K562 (cell line): ENCODE data around the gene OMP. TPM values are rescaled to one million over a fixed set of nuclear protein-coding genes. Genes with fewer than 3 reads are reported as not detected.

Source experiments
- CTCF ChIP-seq, 3 experiments: IDR thresholded peaks in 2 of 3; conservative IDR thresholded peaks in 1 of 3; 2 replicates each; pipeline ENCODE4 v1.5.1; 2011 to 2012; ENCODE audit warnings: low read length in 3 of 3, mild to moderate bottlenecking in 3 of 3, control low read depth in 2 of 3, improper control_type of control experiment in 1 of 3, inconsistent platforms in 1 of 3, low read depth in 1 of 3, mixed read lengths in 1 of 3, moderate library complexity in 1 of 3; ENCODE audit not compliant: insufficient read depth in 2 of 3
- FOXA3 ChIP-seq, 2 experiments: fragments of 450-650 bp in 1 of 2; sonication (generic) in 1 of 2; formaldehyde crosslinking; IDR thresholded peaks in 1 of 2; conservative IDR thresholded peaks in 1 of 2; 2 replicates each; pipeline versions ENCODE4 v1.4.0 to v1.8.0; 2020 to 2022; ENCODE audit warnings: mild to moderate bottlenecking in 2 of 2, missing genetic modification reagents in 1 of 2
- FOXO4 ChIP-seq: fragments of 450-650 bp; formaldehyde crosslinking; IDR thresholded peaks from 2 replicates; pipeline ENCODE4 v1.4.0; 2020; ENCODE audit warnings: mild to moderate bottlenecking, moderate library complexity
- HCFC1 ChIP-seq: IDR thresholded peaks from 2 replicates; pipeline ENCODE4 v1.6.1; 2012; ENCODE audit warnings: low read depth, low read length, improper control_type of control experiment
- KAT2B ChIP-seq: IDR thresholded peaks from one replicate; pipeline ENCODE4 v1.6.1; 2012; ENCODE audit warnings: low read depth, mild to moderate bottlenecking, control low read depth, inconsistent platforms, low read length, moderate library complexity
- MIER1 ChIP-seq: fragments of 450-650 bp; IDR thresholded peaks from 2 replicates; pipeline ENCODE4 v1.6.1; 2016; ENCODE audit warnings: antibody characterized with exemption, mild to moderate bottlenecking, low read depth
- NFRKB ChIP-seq: fragments of 450-650 bp; IDR thresholded peaks from 2 replicates; pipeline ENCODE4 v1.6.1; 2016; ENCODE audit warnings: low read depth
- POLR2B ChIP-seq: fragments of 450-650 bp; IDR thresholded peaks from 2 replicates; pipeline ENCODE4 v1.6.1; 2018; ENCODE audit warnings: low read depth; ENCODE audit not compliant: partially characterized antibody
- PPARD ChIP-seq: fragments of 250-450 bp; sonication (Bioruptor Pico); IDR thresholded peaks from 2 replicates; pipeline ENCODE4 v1.8.0; 2022; ENCODE audit warnings: inconsistent platforms, mild to moderate bottlenecking, moderate library complexity
- REST ChIP-seq, 2 experiments: fragments of 450-650 bp; formaldehyde crosslinking in 1 of 2; IDR thresholded peaks; 2 replicates each; pipeline versions ENCODE4 v1.4.0 to v1.6.1; 2014 to 2020; ENCODE audit warnings: mild to moderate bottlenecking in 2 of 2, borderline replicate concordance in 1 of 2, low read depth in 1 of 2
- SMARCA4 ChIP-seq: fragments of 450-650 bp; IDR thresholded peaks from 2 replicates; pipeline ENCODE4 v1.6.1; 2016
- SMARCC2 ChIP-seq: fragments of 450-650 bp; IDR thresholded peaks from 2 replicates; pipeline ENCODE4 v1.6.1; 2017; ENCODE audit warnings: antibody characterized with exemption, moderate library complexity, mild to moderate bottlenecking, low read depth
- SMARCE1 ChIP-seq: fragments of 450-650 bp; IDR thresholded peaks from 2 replicates; pipeline ENCODE4 v1.7.1; 2016; ENCODE audit warnings: mild to moderate bottlenecking
- SPI1 ChIP-seq: IDR thresholded peaks from 2 replicates; pipeline ENCODE4 v1.6.1; 2011; ENCODE audit warnings: low read depth, low read length, control low read depth, borderline replicate concordance
- YY1 ChIP-seq, 3 experiments: IDR thresholded peaks; 2 replicates each; pipeline ENCODE4 v1.6.1; 2011; ENCODE audit warnings: low read length in 2 of 3, mild to moderate bottlenecking in 2 of 3, moderate library complexity in 2 of 3, borderline replicate concordance in 1 of 3, control low read depth in 1 of 3, low read depth in 1 of 3; ENCODE audit not compliant: insufficient read depth in 3 of 3, insufficient replicate concordance in 2 of 3, control insufficient read depth in 1 of 3, insufficient read length in 1 of 3; ENCODE audit errors: extremely low read depth in 1 of 3
- ZNF140 ChIP-seq: fragments of 250-450 bp; sonication (Bioruptor Pico); IDR thresholded peaks from 2 replicates; pipeline ENCODE4 v1.8.0; 2021; ENCODE audit warnings: moderate library complexity, mild to moderate bottlenecking, inconsistent platforms
- polyA plus RNA-seq, 8 experiments: library from polyadenylated mRNA; depleted of rRNA in 4 of 8; stranded (reverse) in 5 of 8; unstranded in 3 of 8; fragments of >200 nt; fragmentation: Nextera tagmentation in 2 of 8; fragmentation: Illumina TruSeq in 1 of 8; extraction: Ambion mirVana in 2 of 8; extraction: Trizol in 1 of 8; gene quantifications; 2 replicates each; pipeline versions ENCODE4 v1.2.1 to v1.2.3, GENCODE V29; 2011 to 2014; ENCODE audit warnings: inconsistent platforms in 1 of 8, missing spikeins in 1 of 8
- total RNA-seq, 7 experiments: library from RNA; depleted of rRNA in 6 of 7; stranded (reverse); fragments of >200 nt in 6 of 7; fragmentation: Illumina TruSeq in 2 of 7; extraction: Trizol in 2 of 7; gene quantifications; 2 replicates each; pipeline versions ENCODE4 v1.2.1 to v1.2.3, GENCODE V29; 2011 to 2021; ENCODE audit warnings: low replicate concordance in 1 of 7

The OMP gene
- total and polyA plus RNA-seq, 9 of the 15 experiments (the other 6 are each of a cell fraction or from before 2014, with no cell fraction given): not detected

GRCh38 chr11:77101043-77101537 is 1.6 kb upstream of the OMP start (continued):
- no peak for TF ChIP-seq YY1 (IDR thresholded peaks at IDR 0.05; ENCODE audit: borderline replicate concordance in 1 of 3, control insufficient read depth in 1 of 3, extremely low read depth in 1 of 3, insufficient read depth in 3 of 3, insufficient read length in 1 of 3, insufficient replicate concordance in 2 of 3, low read depth in 1 of 3, low read length in 2 of 3)
- TF ChIP-seq SMARCC2: 0 out of 2 replicates have a peak, but pooled peaks have one; percentile 39
- TF ChIP-seq FOXA3 (CRISPR knock-in tag; conservative IDR thresholded peaks at IDR 0.05 in 1 of 2, IDR thresholded peaks at IDR 0.05 in 1 of 2): 0 out of 4 replicates have a peak, but pooled peaks of 1 of the 2 experiments have one; percentile 14
- TF ChIP-seq HCFC1: 0 out of 2 replicates have a peak, but pooled peaks have one; percentile 22
- no peak for TF ChIP-seq NFRKB
- peak; percentile 61; the same call in 1 of the 2 replicates for TF ChIP-seq SMARCE1
- TF ChIP-seq MIER1: no peak
- no peak for TF ChIP-seq SPI1
- no peak for TF ChIP-seq POLR2B
- no peak for TF ChIP-seq KAT2B
- TF ChIP-seq ZNF140 (CRISPR knock-in tag): no peak
- peak; percentile 72 to 77 (median 73) for TF ChIP-seq CTCF (IDR thresholded peaks at IDR 0.05 in 2 of 3, conservative IDR thresholded peaks at IDR 0.05 in 1 of 3; ENCODE audit: insufficient read depth in 2 of 3, low read depth in 1 of 3, low read length in 3 of 3)
- peak; percentile 32; the same call in 1 of the 2 replicates for TF ChIP-seq REST (IDR thresholded peaks at IDR 0.05; ENCODE audit: borderline replicate concordance)
- TF ChIP-seq REST (CRISPR knock-in tag; IDR thresholded peaks at IDR 0.05; ENCODE audit: low read depth): no peak
- TF ChIP-seq SMARCA4: peak; percentile 74
- no peak for TF ChIP-seq PPARD (CRISPR knock-in tag)
- no peak for TF ChIP-seq FOXO4
